HCT116 (cell line): ENCODE results near the gene LRRC71.

Experiments
- CEBPB ChIP-seq: IDR thresholded peaks from 2 replicates; pipeline ENCODE4 v1.6.1; 2012; ENCODE audit warnings: low read depth
- ELF1 ChIP-seq: IDR thresholded peaks from 2 replicates; pipeline ENCODE4 v1.6.1; 2012; ENCODE audit warnings: low read depth, borderline replicate concordance
- MAX ChIP-seq: IDR thresholded peaks from 2 replicates; pipeline ENCODE4 v1.6.1; 2012
- SIN3A ChIP-seq: IDR thresholded peaks from 2 replicates; pipeline ENCODE4 v1.6.1; 2012; ENCODE audit warnings: low read depth
- YY1 ChIP-seq: IDR thresholded peaks from 2 replicates; pipeline ENCODE4 v1.6.1; 2011; ENCODE audit warnings: low read length, low read depth, moderate library complexity, mild to moderate bottlenecking; ENCODE audit not compliant: insufficient replicate concordance; ENCODE audit errors: extremely low read depth
- ZNF274 ChIP-seq: fragments of 200-500 bp; sonication (Bioruptor generic); IDR thresholded peaks from 2 replicates; pipeline ENCODE4 v1.6.1; 2014; ENCODE audit warnings: mild to moderate bottlenecking, low read depth, low read length, inconsistent platforms
- TF ChIP-seq, protein P1 (sequence below), 3 experiments: fragments of 200-600 bp in 1 of 3; sonication (generic) in 1 of 3; IDR thresholded peaks in 2 of 3; conservative IDR thresholded peaks in 1 of 3; 2 replicates each; pipeline ENCODE4 v1.5.1; 2012 to 2017; ENCODE audit warnings: low read depth in 2 of 3, low read length in 2 of 3, antibody characterized with exemption in 1 of 3, borderline replicate concordance in 1 of 3, control low read depth in 1 of 3, mild to moderate bottlenecking in 1 of 3, mixed read lengths in 1 of 3, mixed run types in 1 of 3, moderate library complexity in 1 of 3; ENCODE audit not compliant: insufficient read depth in 1 of 3

- TF ChIP-seq ELF1 (no peak), SIN3A (no peak), YY1 (no peak), ZNF274 (no peak), CEBPB (no peak), MAX (no peak)
- TF ChIP-seq, protein P1, sequence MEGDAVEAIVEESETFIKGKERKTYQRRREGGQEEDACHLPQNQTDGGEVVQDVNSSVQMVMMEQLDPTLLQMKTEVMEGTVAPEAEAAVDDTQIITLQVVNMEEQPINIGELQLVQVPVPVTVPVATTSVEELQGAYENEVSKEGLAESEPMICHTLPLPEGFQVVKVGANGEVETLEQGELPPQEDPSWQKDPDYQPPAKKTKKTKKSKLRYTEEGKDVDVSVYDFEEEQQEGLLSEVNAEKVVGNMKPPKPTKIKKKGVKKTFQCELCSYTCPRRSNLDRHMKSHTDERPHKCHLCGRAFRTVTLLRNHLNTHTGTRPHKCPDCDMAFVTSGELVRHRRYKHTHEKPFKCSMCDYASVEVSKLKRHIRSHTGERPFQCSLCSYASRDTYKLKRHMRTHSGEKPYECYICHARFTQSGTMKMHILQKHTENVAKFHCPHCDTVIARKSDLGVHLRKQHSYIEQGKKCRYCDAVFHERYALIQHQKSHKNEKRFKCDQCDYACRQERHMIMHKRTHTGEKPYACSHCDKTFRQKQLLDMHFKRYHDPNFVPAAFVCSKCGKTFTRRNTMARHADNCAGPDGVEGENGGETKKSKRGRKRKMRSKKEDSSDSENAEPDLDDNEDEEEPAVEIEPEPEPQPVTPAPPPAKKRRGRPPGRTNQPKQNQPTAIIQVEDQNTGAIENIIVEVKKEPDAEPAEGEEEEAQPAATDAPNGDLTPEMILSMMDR (IDR thresholded peaks at IDR 0.05 in 2 of 3, conservative IDR thresholded peaks at IDR 0.05 in 1 of 3; ENCODE audit: borderline replicate concordance in 1 of 3, insufficient read depth in 1 of 3, low read depth in 2 of 3, low read length in 2 of 3): no peak
Measured at GRCh38 chr1:156959414-156959813, 39.0 kb downstream of the LRRC71 start.
